Left cardiac atrium (tissue), 4 donors: Measurements from ENCODE around the gene CEMIP2. TPM values are rescaled to one million over a fixed set of nuclear protein-coding genes. Genes with fewer than 3 reads are reported as not detected.

Experiments
- ATAC-seq, 2 donors: fragments of 200-7000 bp; cut with Tn5 transposase; one replicate each; pipeline ENCODE4 v1.9.1; 2020; ENCODE audit warnings: mild to moderate bottlenecking in 2 of 2, moderate library complexity in 2 of 2
- DNase-seq: peaks from one replicate; pipeline ENCODE4 v3.0.0-alpha.2; 2020
- intact Hi-C, 2 donors: fragments of 100-400 bp; cut with DNase I; formaldehyde crosslinking; loops; one replicate each; pipeline versions ENCODE4 v1.14.1 to v1.15.1; 2022 to 2023
- total RNA-seq, 2 donors: library from RNA; stranded (reverse); fragmentation: NEBNext Ultra II Directional; extraction: Animal tissue kit (Norgen Biotek cat#: 25700); gene quantifications; one replicate each; pipeline ENCODE4 v1.2.1, GENCODE V29; 2021
- donor health status: DM: no; HTN: yes; CAD: no.
- donor health status: DM: no; HTN: yes; CAD: no; lungs with severe emphysema.
- donor health status: DM: yes; HTN: yes; CAD: no.
- donor health status: Dilated cardiomyopathy.

Gene CEMIP2
- total RNA-seq, 2 donors from 2014 or later: 12.0 to 31.9 TPM

DNA sequence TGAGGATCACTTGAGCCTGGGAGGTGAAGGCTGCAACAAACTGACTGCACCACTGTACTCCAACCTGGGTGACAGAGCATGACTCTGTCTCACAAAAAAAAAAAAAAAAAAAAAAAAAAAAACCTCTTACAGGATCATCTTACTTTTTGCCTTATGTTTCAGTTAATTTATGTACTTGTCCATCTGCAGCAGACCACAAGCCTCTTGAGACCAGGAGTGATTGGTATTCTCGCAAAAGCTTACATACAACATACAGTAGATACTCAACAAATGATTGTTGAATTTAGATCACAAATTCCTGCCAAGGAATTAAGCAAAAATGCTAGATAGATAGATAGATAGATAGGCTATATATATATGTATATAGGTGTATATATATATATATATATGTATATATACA lies 12.4 kb downstream of the CEMIP2 start:
- intact Hi-C loops: no loop called here

DNA sequence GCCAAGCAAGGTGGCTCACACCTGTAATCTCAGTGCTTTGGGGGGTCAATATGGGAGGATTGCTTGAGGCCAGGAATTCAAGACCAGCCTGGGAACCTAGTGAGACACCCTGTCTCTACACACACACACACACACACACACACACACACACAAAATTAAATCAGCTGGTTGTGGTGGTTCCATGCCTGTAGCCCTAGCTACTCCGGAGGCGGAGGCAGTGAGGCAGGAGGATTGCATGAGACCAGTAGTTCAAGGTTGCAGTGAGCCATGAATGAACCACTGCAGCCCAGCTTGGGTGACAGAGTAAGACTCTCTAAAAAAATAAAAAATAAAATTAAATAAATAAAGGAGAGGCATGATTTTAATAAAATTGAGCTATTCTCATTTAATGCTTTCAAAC lies 13.1 kb downstream of the CEMIP2 start:
- ATAC-seq (no peak), DNase-seq (no peak)

More for the DNA sequence above, 12.4 kb downstream of the CEMIP2 start:
- ATAC-seq: no peak
- no peak for DNase-seq

DNA sequence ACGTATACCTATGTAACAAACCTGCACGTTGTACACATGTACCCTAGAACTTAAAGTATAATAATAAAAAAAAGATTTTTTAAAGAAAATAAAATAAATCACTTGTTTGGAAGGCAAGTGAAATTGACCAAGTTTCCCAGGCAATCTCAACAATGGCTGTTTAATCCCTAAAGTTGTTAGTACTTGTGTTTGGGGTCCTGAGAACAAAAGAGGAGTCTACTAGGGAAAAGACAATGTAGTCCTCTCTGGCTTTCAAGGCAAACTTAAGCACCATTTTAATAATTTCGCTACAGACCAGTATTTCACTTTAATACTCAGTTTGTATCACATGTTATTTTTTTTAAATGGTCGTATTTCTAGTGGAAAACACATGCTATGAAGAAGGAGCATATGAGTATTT lies 14.2 kb downstream of the CEMIP2 start:
- DNase-seq (no peak), ATAC-seq (no peak)
- intact Hi-C loops: no loop called here

More for the DNA sequence above, 13.1 kb downstream of the CEMIP2 start:
- intact Hi-C loops: no loop called here

- ATAC-seq (no peak), DNase-seq (no peak)
- intact Hi-C loops: no loop called here
Measured at GRCh38 chr9:71752928-71753327, 15.4 kb downstream of the CEMIP2 start.

GRCh38 chr9:71752352-71752751 lies 16.0 kb downstream of the CEMIP2 start:
- DNase-seq (no peak), ATAC-seq (no peak)
- intact Hi-C loops: no loop called here

DNA sequence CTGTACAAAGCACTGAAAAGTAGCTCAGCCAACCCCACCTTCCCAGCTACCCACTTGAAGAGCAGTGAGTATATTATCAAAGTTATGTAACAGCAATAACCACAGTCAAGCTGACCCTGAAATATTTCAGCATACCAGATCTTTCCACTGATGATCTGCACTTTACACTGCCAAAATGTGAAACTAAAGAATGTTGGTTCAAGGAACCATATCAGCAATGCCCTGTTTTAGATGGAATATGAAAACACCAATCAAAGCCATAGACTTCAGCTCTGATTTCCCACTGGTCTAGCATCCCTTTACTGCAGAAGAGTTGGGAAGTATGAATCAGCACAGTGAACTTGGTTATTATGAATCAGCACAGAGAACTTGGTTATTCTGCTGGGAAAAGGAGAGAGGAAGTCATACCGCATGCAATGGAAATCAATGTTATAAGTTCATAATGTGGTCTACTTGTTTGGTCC lies 20.0 kb downstream of the CEMIP2 start:
- intact Hi-C loops: no loop called here
- DNase-seq (no peak), ATAC-seq (peak; percentile 67 to 83)

DNA sequence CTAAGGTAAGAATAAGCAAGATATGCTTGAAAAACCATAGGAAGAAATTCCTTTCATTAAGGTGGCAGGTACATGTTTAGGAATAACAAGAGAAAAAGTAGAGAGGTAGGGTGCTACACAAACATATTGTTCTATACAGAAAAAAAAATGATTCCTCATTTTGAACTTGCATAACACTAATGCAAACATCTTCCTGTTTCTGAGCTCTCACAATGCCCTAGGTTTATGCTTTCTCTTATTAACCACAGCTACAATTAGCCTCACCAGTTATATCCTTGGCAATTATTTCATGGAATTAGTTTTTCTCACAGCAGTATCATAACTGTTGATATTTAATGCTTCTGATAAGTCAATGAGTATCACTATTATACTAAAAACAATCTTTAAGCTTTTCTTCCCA lies 20.7 kb downstream of the CEMIP2 start:
- DNase-seq (no peak), ATAC-seq (no peak)
- intact Hi-C loops: no loop called here

DNA sequence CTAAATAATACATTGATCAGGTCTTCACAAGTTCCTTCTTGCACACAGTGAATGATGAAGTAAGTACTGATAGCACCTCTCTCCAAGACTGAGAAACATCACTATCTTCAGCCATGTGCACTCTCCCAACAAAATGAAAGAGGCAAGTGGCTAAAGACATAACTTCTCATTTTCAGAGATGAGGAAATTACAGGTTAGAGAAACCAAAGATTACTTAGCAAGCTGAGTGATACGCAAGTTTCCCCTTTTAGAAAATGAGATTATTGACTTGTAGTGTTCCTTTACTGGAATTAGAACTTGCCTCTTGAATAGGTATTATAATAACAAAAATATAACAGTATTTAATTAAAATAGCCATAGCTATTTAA lies 21.6 kb downstream of the CEMIP2 start:
- no peak for ATAC-seq

GRCh38 chr9:71746023-71746757 lies 22.1 kb downstream of the CEMIP2 start:
- no peak for ATAC-seq
- intact Hi-C loops: no loop called here
- DNase-seq: no peak

More for the DNA sequence above, 21.6 kb downstream of the CEMIP2 start:
- no peak for DNase-seq
- intact Hi-C loops: no loop called here

GRCh38 chr9:71744754-71745521 lies 23.4 kb downstream of the CEMIP2 start:
- no peak for DNase-seq
- intact Hi-C loops: no loop called here
- no peak for ATAC-seq

DNA sequence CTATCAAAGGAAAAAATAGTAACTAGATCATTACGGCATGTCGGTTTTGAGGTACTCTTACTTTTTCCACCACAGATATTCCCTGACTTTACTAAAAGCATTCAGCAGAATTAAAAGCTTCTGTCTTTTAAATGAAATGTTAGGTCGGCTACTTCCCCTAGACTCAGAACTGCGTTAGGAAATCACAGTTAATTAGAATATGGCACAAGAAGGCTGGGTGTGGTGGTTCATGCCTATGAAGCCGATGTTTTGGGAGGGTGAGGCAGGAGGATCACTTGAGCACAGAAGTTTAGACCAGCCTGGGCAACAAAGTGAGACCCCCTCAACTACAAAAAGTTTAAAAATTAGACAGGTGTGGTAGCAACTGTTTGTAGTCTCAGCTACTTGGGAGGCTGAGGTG lies 24.4 kb downstream of the CEMIP2 start:
- ATAC-seq (no peak), DNase-seq (no peak)
- intact Hi-C loops: no loop called here

DNA sequence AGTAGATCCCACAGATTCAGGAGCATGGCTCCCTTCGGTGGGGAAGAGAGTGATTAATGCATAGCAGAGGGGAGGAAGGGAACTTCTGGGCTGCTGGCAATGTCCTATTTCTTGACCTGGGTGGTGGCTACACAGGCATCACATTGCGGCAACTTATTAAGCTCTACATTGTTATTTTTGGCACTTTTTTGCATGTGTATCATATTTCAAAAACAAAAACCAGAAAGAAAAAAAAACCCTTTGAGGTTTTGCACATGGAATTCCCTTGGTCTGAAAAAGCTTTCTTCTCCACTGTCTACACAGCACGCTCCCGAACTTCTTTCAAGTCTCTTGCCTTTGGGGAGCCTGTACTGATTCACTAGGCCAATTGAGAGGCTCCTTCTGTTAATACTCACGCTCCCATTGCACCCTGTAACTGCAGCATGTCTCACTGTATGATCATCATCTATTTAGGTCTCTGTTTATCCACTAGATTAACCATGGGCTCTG lies 25.1 kb downstream of the CEMIP2 start:
- intact Hi-C loops: no loop called here
- DNase-seq (no peak), ATAC-seq (no peak)

DNA sequence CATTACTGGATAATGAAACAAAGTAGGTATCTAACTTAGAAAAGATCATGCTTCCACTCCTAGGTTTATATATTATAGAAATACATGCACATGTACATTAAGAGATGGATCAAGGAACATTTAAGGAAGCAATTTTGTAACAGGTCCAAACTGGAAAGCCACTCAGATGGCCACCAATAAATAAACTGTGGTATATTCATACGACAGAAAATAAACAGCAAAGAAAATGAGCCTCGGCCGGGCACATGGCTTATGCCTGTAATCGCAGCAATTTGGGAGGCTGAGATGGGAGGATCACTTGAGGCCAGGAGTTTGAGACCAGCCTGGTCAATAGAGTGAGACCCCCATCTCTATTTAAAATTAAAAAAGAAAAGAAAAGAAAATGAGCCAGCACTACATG lies 25.6 kb downstream of the CEMIP2 start:
- ATAC-seq (no peak), DNase-seq (no peak)
- intact Hi-C loops: no loop called here

- DNase-seq: no peak
- ATAC-seq: no peak
- intact Hi-C loops: no loop called here
Measured at GRCh38 chr9:71741926-71742648, 26.2 kb downstream of the CEMIP2 start.

DNA sequence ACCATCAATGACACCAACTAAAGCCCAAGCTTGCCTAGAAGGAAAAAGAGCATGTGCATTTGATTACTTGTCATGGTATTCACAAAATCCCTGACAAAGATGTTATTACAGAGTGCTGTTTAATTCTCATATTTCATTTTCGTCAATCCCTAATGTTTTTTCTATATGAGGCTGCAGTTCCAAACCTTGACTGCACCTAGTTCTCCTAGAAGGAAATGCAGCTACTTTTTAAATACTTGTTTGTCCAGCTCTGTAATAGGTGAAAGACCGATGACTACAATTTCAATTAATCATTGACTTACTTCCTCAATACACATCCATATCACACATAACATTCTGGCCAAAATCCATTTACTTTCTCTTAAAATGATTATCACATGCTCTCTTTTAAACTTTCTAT lies 28.1 kb downstream of the CEMIP2 start:
- ATAC-seq (no peak), DNase-seq (no peak)
- intact Hi-C loops: no loop called here

GRCh38 chr9:71737455-71737854 lies 30.9 kb downstream of the CEMIP2 start:
- DNase-seq: no peak
- peak in 1 of 2 donors; percentile 84 for ATAC-seq

DNA sequence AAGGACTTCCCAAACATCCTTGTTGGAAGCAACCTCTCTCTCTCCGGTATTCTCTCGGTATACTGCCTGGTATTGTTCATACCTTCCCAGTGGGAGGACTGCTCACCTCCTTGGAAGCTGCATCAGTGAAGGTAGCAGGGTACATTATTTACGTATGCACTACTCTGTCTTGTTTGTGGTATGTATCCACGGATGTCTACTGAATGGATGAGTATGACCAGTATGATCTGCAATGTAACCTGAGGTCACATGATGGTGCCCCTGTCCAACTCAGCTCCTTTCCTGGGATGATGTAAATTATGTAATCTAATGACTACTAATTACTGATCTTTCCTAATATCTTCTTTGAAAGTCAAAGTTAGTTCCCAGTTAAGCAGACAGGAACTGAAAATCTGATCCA lies 32.1 kb downstream of the CEMIP2 start:
- intact Hi-C loops: no loop called here
- DNase-seq: no peak
- no peak for ATAC-seq

More at GRCh38 chr9:71737455-71737854, 30.9 kb downstream of the CEMIP2 start:
- intact Hi-C loops: no loop called here

GRCh38 chr9:71734950-71735349 lies 33.4 kb downstream of the CEMIP2 start:
- DNase-seq: no peak
- peak in 1 of 2 donors; percentile 41 for ATAC-seq
- intact Hi-C loops: no loop called here

DNA sequence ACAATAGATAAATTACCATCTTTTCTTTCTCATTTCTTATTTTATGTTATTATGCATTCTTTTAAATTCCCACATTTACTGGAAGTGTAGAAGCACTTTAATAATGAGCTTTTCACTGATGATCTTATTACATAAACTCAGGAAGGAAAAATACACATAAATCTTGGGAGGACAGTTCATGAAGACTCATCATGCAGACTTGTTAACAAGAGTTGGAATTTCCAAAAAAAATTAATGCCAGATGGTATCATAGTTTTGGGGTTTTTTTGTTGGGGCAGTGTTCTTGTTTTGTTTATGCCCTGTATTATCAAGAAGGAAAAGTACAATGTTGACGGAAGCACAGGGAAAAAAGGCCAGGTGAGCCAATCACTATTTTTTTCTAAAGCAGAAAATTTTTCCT lies 35.1 kb downstream of the CEMIP2 start:
- DNase-seq (no peak), ATAC-seq (no peak)
- intact Hi-C loops: no loop called here
